Psoas muscle (tissue), 8 donors: Measurements from ENCODE around the gene OAS2. TPM values are rescaled to one million over a fixed set of nuclear protein-coding genes. Genes with fewer than 3 reads are reported as not detected.
A peak's percentile ranks its signal among the peaks of the same experiment; 100 is the strongest.

Source experiments
- ATAC-seq, 4 donors: fragments of 200-7000 bp; cut with Tn5 transposase; one replicate each; pipeline ENCODE4 v1.9.1; 2020; ENCODE audit warnings: moderate library complexity in 3 of 4, mild to moderate bottlenecking in 2 of 4
- DNase-seq, 2 donors: peaks; one replicate each; pipeline ENCODE4 v3.0.0-alpha.2; 2020
- H3K27ac ChIP-seq: fragments of 200-600 bp; one replicate; pipeline ENCODE4 v1.8.0; 2022
- H3K27me3 ChIP-seq, 3 donors: fragments of 200-600 bp in 1 of 3; one replicate each; pipeline versions ENCODE4 v1.6.1 to v1.8.0; 2013 to 2022; ENCODE audit warnings: low read length in 2 of 3, mild to moderate bottlenecking in 2 of 3, moderate library complexity in 1 of 3; ENCODE audit not compliant: insufficient read depth in 3 of 3
- H3K36me3 ChIP-seq, 2 donors: fragments of 200-600 bp in 1 of 2; one replicate each; pipeline versions ENCODE4 v1.6.1 to v1.8.0; 2013 to 2022; ENCODE audit warnings: low read depth in 1 of 2, mild to moderate bottlenecking in 1 of 2, moderate library complexity in 1 of 2; ENCODE audit not compliant: insufficient read depth in 1 of 2
- H3K4me1 ChIP-seq: fragments of 200-600 bp; one replicate; pipeline ENCODE4 v1.8.0; 2022
- H3K4me3 ChIP-seq: fragments of 200-600 bp; one replicate; pipeline ENCODE4 v1.8.0; 2022; ENCODE audit warnings: mild to moderate bottlenecking
- H3K9me3 ChIP-seq: fragments of 200-600 bp; one replicate; pipeline ENCODE4 v1.8.0; 2022
- CTCF ChIP-seq: fragments of 200-600 bp; IDR thresholded peaks from one replicate; pipeline ENCODE4 v1.8.0; 2022; ENCODE audit warnings: antibody characterized with exemption
- WGBS, 3 donors: extraction: QIAGEN DNeasy Blood & Tissue Kit; methylation state at CpG; one replicate each; pipeline versions ENCODE4 v1.1.6 to v1.1.7; 2013; 5-methylcytosine and 5-hydroxymethylcytosine counted together
- intact Hi-C, 2 donors: fragments of 100-400 bp; cut with DNase I; formaldehyde crosslinking; loops; one replicate each; pipeline versions ENCODE4 v1.11.0 to v1.14.2; 2022
- polyA plus RNA-seq, 3 donors: library from polyadenylated mRNA; stranded (reverse); fragments of 200-250 nt; gene quantifications; one replicate each; pipeline ENCODE4 v1.2.3, GENCODE V29; 2013
- total RNA-seq, 4 donors: library from RNA; stranded (reverse); fragmentation: NEBNext Ultra II Directional in 2 of 4; extraction: Animal tissue kit (Norgen Biotek cat#: 25700) in 2 of 4; gene quantifications; one replicate each; pipeline versions ENCODE4 v1.2.1 to v1.2.4, GENCODE V29; 2021 to 2023
- donor health status: healthy with polysubstance abuse.
- donor health status: DM: no; HTN: no; CAD: no; lungs with moderate emphysema.
- donor health status: Bipolar disorder and iron deficiency.
- donor health status: healthy.
- donor health status: DM: yes; HTN: yes; CAD: no.
- donor health status: DM: no; HTN: no; CAD: no.
- donor health status: DM: no; HTN: no; CAD: no.
- donor health status: DM: yes; HTN: yes; CAD: no.

OAS2 gene
- total and polyA plus RNA-seq, 7 donors = 1.5 to 8.4 (median 2.1) TPM

GRCh38 chr12:112969547-112970306 is 8.6 kb upstream of the OAS2 start:
- TF ChIP-seq CTCF = no peak
- Histone ChIP-seq H3K27ac (no peak overlapping the region), H3K27me3 (peaks cover 0 to 1% (median 0%) of the 10 kb centered on the region in 3 donors), H3K36me3 (no peaks in the 10 kb centered on the region), H3K9me3 (no peaks in the 10 kb centered on the region), H3K4me3 (no peak overlapping the region), H3K4me1 (no peaks in the 10 kb centered on the region)
- ATAC-seq (no peak), DNase-seq (no peak)
- intact Hi-C loops = no loop called here
- 90 to 97% (median 91%) methylated on average over 8 of the region's 8 CpGs for WGBS, 3 donors

GRCh38 chr12:112970391-112970790 is 7.9 kb upstream of the OAS2 start:
- DNase-seq (no peak), ATAC-seq (no peak)
- no peak overlapping the region for H3K4me3 ChIP-seq
- H3K4me1 ChIP-seq = no peaks in the 10 kb centered on the region
- WGBS, 3 donors = 75 to 88% (median 79%) methylated on average over 2 of the region's 2 CpGs
- TF ChIP-seq CTCF = no peak
- no peak overlapping the region for H3K27ac ChIP-seq
- no peaks in the 10 kb centered on the region for H3K9me3 ChIP-seq
- no peaks in the 10 kb centered on the region for H3K36me3 ChIP-seq
- H3K27me3 ChIP-seq = peaks cover 0 to 5% (median 0%) of the 10 kb centered on the region in 3 donors
- intact Hi-C loops = no loop called here

- DNase-seq = peak in 1 of 2 donors; percentile 32
- H3K27ac ChIP-seq = no peak overlapping the region
- H3K36me3 ChIP-seq = no peaks in the 10 kb centered on the region
- H3K27me3 ChIP-seq = peaks cover 0 to 5% (median 0%) of the 10 kb centered on the region in 3 donors
- no peak overlapping the region for H3K4me3 ChIP-seq
- no peaks in the 10 kb centered on the region for H3K4me1 ChIP-seq
- TF ChIP-seq CTCF = no peak
- ATAC-seq = no peak
- H3K9me3 ChIP-seq = no peaks in the 10 kb centered on the region
- WGBS, 3 donors = 31 to 35% (median 35%) methylated on average over 5 of the region's 5 CpGs
- intact Hi-C loops = no loop called here
These were observed 7.1 kb upstream of the OAS2 start for GRCh38 chr12:112971248-112971647.

- no peaks in the 10 kb centered on the region for H3K9me3 ChIP-seq
- DNase-seq (no peak), ATAC-seq (no peak)
- intact Hi-C loops = no loop called here
- WGBS, 3 donors = 86 to 91% (median 89%) methylated on average over 4 of the region's 4 CpGs
- H3K4me1 ChIP-seq = no peaks in the 10 kb centered on the region
- no peak overlapping the region for H3K4me3 ChIP-seq
- TF ChIP-seq CTCF = no peak
- peaks cover 0 to 4% (median 0%) of the 10 kb centered on the region in 3 donors for H3K27me3 ChIP-seq
- no peak overlapping the region for H3K27ac ChIP-seq
- no peaks in the 10 kb centered on the region for H3K36me3 ChIP-seq
These were observed 5.1 kb upstream of the OAS2 start for GRCh38 chr12:112973011-112973735.
